HK-2 (cell line): Measurements from ENCODE around the gene CAV3.
A peak's percentile ranks its signal among the peaks of the same experiment; 100 is the strongest.

Experiments
- DNase-seq: peaks from one replicate; pipeline ENCODE4 v3.0.0-alpha.2; 2018; ENCODE audit not compliant: unreplicated experiment

Gene CAV3

DNA sequence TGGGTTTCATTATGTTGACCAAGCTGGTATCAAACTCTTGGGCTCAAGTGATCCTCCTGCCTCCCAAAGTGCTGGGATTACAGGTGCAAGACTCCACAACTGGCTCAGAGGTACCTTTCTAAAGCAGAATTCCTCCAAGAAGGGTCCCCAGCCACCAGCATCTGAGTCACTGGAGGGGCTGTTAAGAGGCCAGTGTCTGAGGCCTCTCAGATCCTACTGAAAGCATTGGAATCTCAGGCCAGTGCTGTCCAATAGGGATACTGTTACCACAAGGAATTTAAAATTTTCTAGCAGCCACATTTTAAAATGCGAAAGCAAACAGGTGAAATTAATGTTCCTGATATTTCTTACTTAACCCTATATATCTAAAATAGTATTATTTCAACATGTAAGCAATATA lies 1.3 kb downstream of the CAV3 start:
- no peak for DNase-seq

DNA sequence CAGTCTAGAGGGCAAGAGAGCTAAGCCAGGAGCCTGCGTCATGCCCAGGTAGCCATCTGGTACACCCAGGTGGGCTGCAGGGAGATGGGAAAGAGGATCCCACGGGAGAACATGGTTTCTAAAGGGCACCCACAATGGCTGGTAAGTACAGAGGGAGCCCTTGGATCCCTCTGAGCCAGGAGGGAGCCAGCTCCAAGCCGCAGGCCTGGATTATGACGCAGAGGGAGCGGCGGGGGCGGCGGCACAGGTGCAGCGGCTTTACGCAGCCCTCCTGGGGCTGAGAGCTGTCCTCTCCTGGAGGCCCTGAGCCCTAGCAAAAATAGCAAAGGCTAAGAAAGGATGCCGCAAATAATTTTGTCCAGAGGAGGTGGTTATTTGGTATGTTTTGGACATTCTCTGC lies 2.8 kb downstream of the CAV3 start:
- no peak for DNase-seq

DNA sequence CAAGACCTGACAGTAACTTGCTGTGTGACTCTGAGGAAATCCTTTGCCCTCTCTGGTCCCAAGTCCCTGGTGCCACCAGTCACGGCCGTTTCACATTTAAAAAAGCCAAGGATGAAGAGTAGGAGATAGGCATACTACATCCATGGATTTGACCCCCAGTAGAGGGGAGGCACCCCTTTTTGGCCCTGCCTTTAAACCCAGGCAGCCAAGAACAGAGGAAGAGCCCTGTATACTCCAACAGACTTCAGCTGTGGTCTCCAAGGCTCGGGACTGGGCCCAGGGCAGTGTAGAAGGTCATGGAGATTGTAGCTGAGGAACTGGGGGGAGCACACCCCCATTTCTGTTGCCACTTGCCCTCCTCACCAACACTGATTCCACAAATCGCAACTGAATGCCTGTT lies 3.7 kb downstream of the CAV3 start:
- DNase-seq = no peak

DNA sequence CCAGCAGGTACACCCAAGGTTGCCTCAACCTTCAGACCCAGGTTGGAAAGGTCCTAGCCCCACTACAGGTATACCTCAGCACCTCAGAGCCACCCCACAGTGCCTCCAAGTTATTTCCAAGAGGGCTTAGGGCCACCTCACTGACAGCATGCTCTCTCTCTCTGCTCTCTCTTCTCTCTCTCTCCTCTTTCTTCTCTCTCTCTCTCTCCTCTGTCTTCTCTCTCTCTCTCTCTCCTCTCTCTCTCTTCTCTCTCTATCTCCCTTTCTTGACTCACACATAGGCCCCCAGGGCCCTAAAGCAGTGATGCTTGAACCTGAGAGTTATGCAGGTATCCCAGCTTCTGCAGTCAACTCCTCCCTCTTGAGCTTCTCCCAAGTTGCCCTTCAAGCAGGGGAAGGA lies 4.2 kb downstream of the CAV3 start:
- no peak for DNase-seq

DNA sequence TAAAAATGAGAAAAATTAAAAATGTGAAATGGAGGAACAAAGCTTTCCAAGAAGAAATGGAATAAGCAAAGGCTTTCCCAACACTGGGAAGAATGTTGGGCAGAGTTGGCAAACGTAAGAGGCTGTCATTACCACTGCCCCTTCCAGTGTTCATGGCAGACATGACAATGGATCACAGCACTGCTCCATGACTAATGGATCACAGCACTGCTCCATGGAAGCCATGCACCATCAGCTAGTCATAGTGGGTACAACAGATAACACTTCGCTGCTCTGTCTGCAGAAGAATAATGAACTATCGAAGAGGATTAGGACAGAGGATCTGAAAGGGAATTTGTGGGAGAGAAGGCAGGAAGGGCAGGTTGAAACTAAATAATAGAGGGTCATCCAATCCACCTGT lies 5.0 kb downstream of the CAV3 start:
- DNase-seq = no peak

DNA sequence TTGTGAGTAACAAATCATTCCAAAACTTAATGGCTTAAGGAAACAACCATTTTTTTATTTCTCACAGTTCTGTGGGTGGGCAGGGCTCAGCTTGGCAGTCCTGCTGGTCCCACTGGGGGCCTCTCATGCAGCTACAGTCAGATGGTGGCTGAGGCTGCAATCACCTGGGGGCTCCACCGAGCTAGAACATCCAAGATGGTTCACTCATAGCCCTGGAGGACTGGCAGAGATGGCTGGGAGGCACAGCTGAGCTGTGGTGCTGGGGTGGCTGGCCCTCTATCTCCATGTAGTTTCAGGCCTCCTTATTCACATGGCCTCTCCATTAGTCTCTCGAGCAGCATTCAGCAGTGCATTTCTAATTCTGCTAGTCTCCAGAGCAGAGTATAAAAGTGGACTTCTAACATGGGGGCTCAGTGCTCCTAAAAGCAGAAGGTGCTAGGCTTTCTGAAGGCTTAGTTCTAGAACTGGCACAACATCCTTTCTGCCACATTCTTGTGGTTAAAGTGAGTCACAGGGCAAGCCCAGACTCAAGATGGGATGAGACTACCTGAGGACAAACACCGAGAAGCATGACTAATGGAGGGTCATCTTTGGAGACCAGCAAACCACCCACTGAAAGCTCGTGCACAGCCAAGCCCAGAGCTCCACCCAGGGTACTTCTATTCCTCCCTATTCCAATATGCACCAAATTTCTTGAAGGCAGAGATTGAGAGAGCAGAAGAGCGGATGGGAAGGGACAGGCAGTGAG lies 6.3 kb downstream of the CAV3 start:
- peak; percentile 50 for DNase-seq

DNA sequence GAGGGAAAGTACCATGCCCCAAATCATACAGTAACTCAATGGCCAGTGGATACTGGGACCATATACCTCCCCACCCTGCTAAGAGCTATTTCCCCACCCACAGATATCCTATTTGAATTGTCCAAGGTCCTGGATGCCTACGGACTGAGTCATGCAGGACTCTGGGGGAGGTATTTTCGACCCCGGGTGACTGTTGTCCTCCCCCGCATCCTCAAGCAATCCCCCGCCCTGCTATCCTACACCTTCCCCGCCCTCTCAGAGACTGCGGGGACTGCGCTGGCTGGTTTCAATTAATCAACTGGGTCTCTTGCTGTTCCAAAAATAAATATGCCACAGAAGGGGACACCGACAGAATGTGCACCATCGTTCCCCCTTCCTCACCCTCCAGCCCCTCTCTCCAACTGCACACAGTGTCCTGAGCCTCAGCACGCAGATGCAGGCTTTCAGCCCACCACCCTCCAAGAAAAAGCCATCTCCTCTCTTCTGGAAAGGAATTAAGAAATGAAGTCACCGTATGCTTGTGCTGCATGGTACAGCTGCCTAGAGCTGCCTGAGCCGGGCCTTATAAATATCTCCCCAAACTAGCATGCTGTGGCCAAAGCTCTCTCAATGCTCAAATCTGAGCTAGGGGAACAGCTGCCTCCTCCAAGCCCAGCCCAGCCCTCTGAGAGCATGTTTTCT lies 8.1 kb downstream of the CAV3 start:
- DNase-seq = peak; percentile 50

- DNase-seq = no peak
Measured at GRCh38 chr3:8743021-8743601, 9.5 kb downstream of the CAV3 start.

DNA sequence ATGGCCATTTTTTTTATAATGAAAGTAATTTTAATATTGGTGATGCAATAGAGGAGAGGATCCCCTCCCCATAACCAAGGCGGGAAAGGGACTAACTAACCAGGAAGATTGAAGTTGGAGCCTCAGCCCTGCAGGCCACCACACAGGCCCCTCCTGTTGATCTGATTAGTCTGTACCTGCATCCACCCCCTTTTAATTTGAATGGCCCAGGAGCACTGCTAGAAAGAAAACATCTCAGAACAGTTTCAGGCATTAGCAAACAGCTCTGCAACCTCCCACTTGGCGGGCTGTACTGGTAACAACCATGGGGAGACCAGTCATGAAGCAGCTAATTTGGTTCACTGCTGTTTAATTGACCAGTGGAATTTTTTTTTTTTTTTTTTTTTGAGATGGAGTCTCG lies 10.3 kb downstream of the CAV3 start:
- no peak for DNase-seq

DNA sequence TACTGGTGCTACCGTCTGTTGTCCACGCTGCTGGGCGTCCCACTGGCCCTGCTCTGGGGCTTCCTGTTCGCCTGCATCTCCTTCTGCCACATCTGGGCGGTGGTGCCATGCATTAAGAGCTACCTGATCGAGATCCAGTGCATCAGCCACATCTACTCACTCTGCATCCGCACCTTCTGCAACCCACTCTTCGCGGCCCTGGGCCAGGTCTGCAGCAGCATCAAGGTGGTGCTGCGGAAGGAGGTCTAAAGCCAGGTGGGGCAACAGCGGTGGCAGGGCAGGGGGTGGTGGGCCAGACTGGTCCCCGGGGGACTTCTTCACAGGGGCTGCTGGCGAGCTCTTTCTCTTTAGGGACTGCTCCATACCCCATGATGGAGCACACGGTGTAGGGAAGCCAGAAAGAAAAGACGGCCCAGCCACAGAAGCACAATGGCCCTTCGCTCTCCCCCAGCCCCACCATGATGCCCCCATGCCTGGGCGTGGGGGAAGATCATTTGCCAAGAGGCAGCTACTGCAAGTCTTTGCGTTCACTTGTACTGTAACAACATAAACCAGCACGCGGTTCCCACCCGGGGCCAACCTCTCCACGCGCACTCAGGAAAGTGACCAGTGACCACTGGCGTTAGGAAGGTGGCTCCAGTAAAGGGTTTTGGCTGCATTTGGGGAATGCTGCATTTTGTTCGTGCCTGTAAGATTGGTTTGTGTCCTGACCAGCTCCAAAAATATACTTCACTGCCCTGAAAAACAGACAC lies 12.2 kb downstream of the CAV3 start:
- DNase-seq = no peak

GRCh38 chr3:8746780-8747345 lies 13.3 kb downstream of the CAV3 start:
- no peak for DNase-seq

- DNase-seq = no peak
Measured at GRCh38 chr3:8749316-8749715, 15.7 kb downstream of the CAV3 start.

DNA sequence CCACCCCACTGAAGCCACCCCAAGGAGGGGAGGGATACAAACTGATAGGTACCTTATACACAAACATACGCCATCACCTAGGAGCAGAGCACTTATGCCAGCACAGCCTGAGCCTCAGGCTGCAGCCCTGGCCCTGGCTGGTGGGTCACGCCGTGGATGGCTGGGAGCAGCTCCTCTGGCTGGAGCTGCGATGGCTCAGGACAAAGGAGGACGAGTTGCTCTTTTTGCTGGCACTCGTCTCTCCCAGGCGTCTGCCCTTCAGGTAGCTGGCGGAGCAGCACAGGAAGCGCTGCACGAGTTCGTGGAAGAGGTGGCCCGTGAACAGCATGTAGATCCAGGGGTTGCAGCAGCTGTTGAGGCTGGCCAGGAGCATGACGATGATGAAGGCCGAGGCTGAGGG lies 19.2 kb downstream of the CAV3 start:
- no peak for DNase-seq

- no peak for DNase-seq
Measured at GRCh38 chr3:8755097-8755496, 21.5 kb downstream of the CAV3 start.

DNA sequence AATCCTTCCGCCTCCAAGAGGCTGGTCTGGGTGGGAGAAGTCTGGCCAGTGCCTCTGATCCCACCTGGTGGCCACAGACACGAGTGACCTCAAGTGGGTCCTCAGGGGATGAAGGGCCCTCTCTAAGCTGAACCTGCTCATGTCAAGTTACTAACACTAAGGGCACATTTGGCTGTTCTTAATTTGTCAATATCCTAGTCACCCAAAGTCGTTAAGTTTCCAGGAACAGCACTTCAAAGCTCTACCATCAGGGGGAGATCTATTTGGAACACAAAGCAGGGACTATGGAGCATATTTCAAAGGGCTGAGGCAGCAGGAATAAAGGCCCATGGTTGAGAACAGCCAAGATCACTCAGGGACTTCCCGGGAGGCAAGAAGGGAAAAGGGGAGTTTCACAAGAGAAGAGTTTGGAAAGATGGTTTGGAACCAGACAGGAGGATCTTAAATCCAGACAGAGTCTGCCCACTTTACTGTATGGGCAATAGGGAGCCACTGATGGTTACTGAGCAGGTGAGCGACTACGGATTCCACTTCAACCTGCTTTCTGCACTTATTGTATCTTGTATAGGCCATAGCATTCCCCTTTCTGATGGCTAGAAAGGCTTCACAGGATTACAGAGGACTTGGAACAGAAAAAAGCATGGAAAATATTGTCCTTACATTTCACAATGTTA lies 22.1 kb downstream of the CAV3 start:
- no peak for DNase-seq

- DNase-seq = no peak
Measured at GRCh38 chr3:8756671-8757070, 23.1 kb downstream of the CAV3 start.

DNA sequence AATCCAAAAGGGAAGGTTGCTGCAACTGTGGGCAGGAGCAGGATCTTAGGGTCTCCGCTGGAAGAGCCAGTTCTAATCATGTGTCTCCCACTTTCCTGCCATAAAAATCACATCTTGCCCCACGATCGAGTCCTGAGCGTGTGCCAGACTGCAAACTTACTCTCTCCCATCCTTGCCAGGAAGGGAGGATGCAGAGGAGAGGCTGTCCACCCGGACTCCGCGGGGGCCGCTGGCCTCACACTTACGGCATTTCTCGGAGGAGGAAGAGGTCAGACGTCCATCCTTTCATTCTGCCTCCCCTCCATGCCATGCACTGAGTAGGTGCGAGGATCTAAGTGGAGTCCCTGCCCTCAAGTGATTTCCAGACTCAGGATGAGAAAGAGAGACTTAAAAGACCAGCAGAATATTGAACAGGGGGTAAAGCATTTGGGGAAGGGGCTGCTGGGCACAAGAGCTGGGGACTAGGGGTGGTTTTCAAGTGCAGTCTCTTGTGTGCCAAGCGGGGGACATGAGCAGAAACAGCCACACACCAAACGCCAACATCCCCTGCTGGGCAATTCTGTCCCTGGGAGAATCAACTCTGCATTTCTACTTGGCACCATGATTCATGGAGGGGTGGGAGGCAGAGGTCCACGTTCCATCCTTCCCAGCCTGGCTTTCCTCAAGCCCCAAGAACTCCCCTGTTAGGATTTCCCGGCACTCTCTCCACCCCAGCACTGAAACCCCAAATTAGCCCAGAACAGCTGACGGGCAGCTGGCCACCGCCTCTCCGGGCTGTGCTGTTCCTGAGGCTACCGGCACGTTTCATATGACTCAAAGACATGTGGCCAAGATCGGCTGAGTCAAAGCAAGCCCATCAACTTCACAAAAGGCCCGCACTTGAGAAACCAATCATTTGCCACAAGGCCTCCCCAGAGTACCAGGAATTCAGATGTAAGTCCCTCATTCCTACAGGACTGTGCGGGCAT lies 24.2 kb downstream of the CAV3 start:
- peak; percentile 68 for DNase-seq

GRCh38 chr3:8759038-8759707 lies 25.6 kb downstream of the CAV3 start:
- no peak for DNase-seq

GRCh38 chr3:8760091-8760490 lies 26.5 kb downstream of the CAV3 start:
- DNase-seq = no peak

DNA sequence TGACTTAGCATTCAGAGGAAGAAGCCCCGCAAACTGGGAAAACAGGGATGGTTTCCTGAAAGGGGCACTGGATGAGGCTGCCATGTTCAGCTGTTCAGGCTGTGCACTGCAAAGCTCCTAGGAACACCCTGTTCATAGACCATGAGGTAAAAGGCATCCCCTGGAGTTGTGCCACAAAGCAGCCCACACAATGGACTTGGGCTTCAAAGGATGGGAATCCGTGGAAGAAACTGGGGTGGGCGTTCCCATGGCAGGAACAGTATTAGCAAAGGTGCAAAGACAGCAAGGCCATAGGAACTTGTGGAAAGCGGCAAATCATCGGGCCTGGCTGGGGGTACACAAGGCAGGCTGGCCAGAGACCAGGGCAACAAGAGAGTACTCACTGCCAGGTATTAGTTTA lies 26.9 kb downstream of the CAV3 start:
- no peak for DNase-seq
